HG03354 (cell line): ENCODE data around the gene KCNE1.

Experiments used
- ATAC-seq: cut with Tn5 transposase; IDR thresholded peaks from one replicate; pipeline ENCODE4 v1.9.1; 2021; ENCODE audit warnings: mild to moderate bottlenecking; ENCODE audit not compliant: unreplicated experiment, poor library complexity, severe bottlenecking

The KCNE1 gene

GRCh38 chr21:34536820-34537219 lies 24.8 kb upstream of the KCNE1 start:
- no peak for ATAC-seq

DNA sequence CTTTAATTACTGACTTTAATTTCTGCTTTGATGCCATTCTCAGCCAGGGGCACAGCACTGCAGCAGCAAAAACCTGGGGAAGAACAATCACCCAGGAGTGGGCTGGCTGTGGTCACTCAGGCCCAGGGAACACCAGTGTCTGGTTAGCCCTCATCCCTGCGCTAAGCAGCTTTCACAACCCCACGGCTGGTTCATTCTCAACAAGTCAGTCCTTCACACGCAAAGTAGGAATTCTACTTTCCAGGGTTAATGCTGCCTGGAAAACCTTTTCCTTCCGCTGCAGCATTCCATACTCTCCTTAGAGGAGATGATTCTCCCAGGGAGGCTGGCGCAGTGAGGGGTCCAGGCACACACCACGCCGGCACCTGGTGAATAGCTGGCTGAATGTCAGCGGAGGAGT lies 24.3 kb upstream of the KCNE1 start:
- no peak for ATAC-seq

- ATAC-seq, result no peak
Observed at GRCh38 chr21:34535886-34536285, 23.9 kb upstream of the KCNE1 start.

GRCh38 chr21:34534522-34534921 lies 22.5 kb upstream of the KCNE1 start:
- no peak for ATAC-seq

DNA sequence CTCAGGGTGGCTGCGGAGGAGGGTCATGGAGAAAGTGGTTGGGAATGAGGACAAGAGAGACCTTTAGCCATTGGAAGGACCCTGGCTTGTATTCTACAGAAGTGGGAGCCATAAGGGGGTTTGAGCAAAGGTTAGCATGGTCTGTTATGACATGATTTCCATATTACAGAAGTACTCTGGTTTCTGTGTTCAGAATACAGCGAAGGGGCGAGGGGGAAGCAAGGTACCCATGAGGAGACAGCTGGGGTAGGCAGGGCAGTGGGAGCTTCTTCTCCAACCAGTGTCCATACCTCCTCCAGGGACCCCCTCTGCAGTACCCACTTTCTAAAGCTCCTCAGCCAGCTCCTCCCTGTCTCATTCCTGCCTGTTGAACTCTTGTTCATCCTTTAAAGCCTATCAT lies 21.9 kb upstream of the KCNE1 start:
- ATAC-seq, result no peak

DNA sequence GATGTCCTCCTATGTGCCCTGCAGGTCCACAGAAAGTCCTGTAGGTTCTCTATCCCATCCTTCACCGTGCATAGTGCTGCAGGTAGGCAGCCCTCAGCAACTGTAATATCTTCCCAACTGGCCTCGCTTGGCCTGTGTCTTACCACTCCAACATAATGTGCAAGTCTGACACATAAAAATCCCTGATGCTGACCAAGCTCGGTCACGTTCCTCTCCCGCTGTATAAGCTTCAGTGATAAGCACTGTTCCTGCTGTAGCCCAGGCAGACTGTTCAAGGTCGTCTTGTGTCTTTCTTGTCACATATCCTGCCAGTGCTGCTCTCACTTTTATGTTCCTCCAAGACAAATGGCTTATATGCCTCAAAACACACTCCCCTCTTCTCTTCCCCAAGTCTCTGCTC lies 19.4 kb upstream of the KCNE1 start:
- no peak for ATAC-seq

GRCh38 chr21:34530261-34530660 lies 18.3 kb upstream of the KCNE1 start:
- ATAC-seq, result no peak

DNA sequence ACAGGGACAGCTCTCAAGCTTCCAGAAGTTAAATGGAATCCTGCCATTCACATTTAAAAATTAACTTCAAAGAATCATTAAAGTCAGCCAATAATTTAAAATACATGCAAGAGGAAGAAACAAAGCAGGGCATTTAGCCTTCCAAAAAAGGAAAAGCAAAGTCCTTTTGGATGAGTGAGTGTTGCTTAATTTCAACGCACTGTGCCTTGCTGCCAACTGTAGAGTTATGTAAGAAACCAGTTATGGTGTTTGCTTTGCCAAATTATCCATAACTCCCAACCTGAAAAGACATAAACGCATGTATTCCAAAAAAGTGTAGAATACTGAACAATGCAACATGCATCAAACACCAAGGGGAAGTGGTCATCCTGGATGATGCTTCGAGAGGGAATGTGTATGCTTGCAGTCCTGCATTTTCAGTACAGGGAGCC lies 16.1 kb upstream of the KCNE1 start:
- ATAC-seq, result no peak

GRCh38 chr21:34526618-34527290 lies 14.7 kb upstream of the KCNE1 start:
- no peak for ATAC-seq

DNA sequence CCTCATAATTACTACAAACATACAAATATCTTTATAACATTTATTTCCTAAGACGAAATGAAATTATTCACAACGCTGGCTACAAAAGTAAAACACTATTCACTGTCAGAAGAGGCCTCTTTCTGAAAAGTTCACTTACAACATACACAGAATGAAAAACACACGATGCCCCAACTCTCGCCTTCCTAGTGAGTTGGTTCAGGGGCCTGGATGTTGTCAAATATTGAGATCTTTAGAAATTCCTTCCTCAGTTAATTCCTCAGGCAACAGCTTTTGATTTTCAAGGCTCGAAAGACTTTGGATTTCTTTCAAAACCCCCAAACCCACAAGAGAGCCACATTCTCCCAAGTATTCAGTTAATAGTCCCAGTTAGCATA lies 14.2 kb upstream of the KCNE1 start:
- no peak for ATAC-seq

- no peak for ATAC-seq
Observed at GRCh38 chr21:34524646-34525601, 12.9 kb upstream of the KCNE1 start.

DNA sequence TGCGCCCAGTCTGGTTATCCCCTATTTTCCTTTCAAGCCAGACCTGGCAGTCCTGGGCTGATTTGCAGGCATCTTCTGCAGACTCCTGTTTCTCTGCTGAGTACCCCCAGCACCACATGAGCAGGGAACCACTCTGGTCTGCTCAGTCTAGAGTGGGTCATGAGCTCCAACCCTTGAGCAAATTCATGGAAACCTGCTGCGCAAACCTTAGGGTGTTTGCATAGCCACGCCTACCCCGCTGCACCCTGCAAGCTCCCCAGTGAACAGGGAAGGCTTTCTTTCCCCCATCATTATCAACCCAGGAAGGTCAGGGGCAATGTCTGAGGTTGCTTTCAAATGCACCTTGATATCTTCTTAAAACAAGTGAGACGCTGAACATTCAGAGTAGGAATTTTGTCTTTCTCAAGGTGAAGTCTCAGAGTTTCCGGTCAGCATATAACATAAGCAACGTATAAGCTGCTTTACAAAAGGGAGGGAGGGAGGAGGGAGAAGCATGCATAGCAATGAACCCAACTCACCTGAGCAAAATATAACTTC lies 11.1 kb upstream of the KCNE1 start:
- ATAC-seq, result no peak

DNA sequence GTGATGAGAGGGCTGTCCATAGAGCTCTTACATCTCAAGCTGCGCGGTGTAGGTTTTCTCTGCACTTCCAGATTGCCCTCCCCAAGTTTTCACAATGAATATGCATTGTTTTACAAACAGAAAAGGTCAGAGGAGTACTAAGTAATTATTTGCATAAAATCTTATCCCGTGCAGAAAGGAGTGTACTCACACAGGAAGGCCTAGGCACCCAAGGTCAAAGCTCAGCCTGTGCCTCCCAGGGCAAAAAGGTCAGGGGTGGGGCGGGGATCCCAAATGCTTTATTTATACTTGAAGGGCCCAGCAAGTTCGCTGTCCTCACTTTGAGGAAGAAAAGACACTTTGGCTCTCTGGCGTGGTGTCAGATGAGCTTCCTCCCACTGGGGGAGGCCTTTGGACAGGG lies 10.3 kb upstream of the KCNE1 start:
- ATAC-seq, result no peak

DNA sequence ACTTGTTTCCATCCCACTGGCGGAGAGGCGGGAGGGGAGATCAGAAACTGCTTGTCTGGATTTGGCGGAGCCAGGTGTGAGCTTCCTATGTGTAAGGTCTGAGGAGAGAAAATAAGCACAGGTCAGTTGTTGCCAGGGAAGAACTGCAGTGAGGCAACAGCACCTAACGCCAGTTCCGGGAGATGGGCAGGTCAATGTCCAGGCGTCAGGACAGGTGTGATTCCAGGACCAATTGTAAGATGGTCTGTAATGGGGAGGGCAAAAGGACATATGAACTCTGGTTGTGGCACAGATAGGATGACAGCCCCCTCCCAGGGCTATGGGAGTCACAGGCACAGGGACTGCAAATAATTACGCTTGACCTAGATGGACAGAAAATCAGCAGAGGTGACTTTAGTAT lies 9.6 kb upstream of the KCNE1 start:
- ATAC-seq, result no peak

- no peak for ATAC-seq
Observed at GRCh38 chr21:34520764-34521508, 8.9 kb upstream of the KCNE1 start.

- ATAC-seq, result no peak
Observed at GRCh38 chr21:34520281-34520680, 8.3 kb upstream of the KCNE1 start.

- ATAC-seq, result no peak
Observed at GRCh38 chr21:34519694-34520093, 7.7 kb upstream of the KCNE1 start.

DNA sequence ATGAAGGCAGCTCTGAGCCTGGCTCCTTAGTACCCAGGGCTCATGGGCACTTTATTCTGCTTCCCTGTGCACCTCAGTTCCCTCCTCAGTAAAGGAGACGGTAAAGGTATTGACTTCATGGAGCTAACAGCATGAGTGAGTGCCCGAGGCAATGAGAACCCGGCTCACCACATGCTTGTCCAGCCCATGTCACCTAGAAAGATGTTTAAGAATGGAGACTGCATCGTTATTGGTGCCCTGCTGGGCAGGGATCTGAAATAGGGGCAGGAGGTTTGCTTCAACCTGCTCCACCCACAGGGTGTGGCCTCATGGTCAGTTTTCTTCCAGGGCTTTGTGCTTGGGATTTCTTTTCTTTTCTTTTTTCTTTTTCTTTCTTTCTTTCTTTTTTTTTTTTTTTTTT lies 7.0 kb upstream of the KCNE1 start:
- ATAC-seq, result no peak

DNA sequence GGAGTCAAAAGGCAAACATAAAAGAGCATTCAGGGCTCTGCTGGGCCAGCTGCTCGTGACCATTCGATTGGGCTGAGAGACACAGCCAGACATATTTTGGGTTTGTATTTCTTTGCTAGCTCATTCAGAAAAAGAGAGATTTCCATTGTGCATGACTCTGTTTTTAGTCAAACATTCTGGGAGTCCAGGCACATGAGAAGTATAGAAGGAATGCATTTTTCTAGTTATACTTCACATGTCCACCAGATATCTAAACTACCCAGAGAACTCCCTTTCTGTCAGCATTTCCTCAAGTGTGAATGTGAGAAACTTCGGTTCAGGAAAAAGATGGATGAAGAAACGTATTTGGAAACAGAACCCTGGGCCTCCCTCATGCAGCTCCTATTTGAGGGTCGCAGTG lies 6.3 kb upstream of the KCNE1 start:
- ATAC-seq, result no peak

- no peak for ATAC-seq
Observed at GRCh38 chr21:34517491-34518245, 5.7 kb upstream of the KCNE1 start.
